Mesothelial cell of epicardium (in vitro differentiated cells): ENCODE measurements around the gene SOX15. TPM values are rescaled to one million over a fixed set of nuclear protein-coding genes. Genes with fewer than 3 reads are reported as not detected.
"Not testable (repeated sequence)": the region's sequence is repeated elsewhere in the genome, so short reads cannot be mapped to it uniquely, and the experiment has no call there.

ENCODE experiments used
- DNase-seq, 2 experiments: peaks; one replicate each; pipeline ENCODE4 v3.0.0; 2021; ENCODE audit warnings: low spot score in 2 of 2; ENCODE audit not compliant: unreplicated experiment in 2 of 2
- H3K27ac Mint-ChIP-seq: 2 replicates; pipeline ENCODE4 v1.8.0; 2021; ENCODE audit warnings: mixed read lengths
- H3K27me3 Mint-ChIP-seq: 2 replicates; pipeline ENCODE4 v1.8.0; 2021; ENCODE audit warnings: low read depth, mixed read lengths
- H3K36me3 Mint-ChIP-seq: 2 replicates; pipeline ENCODE4 v1.8.0; 2021; ENCODE audit warnings: mixed read lengths
- H3K4me1 Mint-ChIP-seq: 2 replicates; pipeline ENCODE4 v1.8.0; 2021; ENCODE audit warnings: mixed read lengths
- H3K4me3 Mint-ChIP-seq: 2 replicates; pipeline ENCODE4 v1.8.0; 2021; ENCODE audit warnings: mild to moderate bottlenecking, moderate library complexity, mixed read lengths
- H3K9me3 Mint-ChIP-seq: 2 replicates; pipeline ENCODE4 v1.8.0; 2021; ENCODE audit warnings: mixed read lengths
- total RNA-seq: library from RNA; stranded (reverse); gene quantifications from 3 replicates; pipeline ENCODE4 v1.2.1, GENCODE V29; 2021
- TF ChIP-seq, protein P1 (sequence below): fragments of 200-600 bp; sonication (generic); IDR thresholded peaks from one replicate; pipeline ENCODE4 v1.5.0; 2021; ENCODE audit warnings: antibody characterized with exemption; ENCODE audit not compliant: unreplicated experiment

SOX15 gene
- total RNA-seq, 1 donor from 2014 or later, result 2.3 TPM

DNA sequence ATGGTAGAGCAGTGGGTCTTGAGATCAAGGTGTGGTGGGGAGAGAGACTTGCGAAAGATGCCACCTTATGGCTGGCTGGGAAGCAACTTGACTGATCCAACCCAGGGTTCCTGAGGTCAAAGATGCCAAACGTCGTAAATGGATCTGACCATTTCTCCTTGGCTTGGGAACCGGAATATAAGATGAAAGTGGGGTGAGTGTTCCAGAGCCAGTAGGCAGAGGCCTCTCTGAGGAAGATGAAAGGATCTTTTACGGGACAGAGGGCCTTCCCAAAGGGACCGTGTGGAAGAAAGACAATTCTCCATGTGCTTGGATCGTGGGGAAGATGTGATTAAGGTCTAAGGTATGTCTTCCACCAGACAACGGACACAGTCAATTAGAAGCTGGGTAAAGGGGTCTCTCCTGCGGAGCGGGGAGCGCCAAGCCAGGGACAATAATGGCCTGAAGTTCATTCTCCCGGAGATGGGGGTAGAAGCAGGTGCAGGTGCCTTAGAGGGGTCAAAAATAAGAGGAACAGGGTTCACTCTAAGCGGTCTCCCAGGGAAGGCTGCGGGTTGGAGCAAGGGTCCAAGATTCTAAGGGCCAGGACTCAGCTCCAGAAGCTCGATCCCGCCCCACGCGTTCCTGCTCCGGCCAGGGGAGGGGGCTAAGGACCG is 24.0 kb upstream of the SOX15 start:
- TF ChIP-seq, protein P1, sequence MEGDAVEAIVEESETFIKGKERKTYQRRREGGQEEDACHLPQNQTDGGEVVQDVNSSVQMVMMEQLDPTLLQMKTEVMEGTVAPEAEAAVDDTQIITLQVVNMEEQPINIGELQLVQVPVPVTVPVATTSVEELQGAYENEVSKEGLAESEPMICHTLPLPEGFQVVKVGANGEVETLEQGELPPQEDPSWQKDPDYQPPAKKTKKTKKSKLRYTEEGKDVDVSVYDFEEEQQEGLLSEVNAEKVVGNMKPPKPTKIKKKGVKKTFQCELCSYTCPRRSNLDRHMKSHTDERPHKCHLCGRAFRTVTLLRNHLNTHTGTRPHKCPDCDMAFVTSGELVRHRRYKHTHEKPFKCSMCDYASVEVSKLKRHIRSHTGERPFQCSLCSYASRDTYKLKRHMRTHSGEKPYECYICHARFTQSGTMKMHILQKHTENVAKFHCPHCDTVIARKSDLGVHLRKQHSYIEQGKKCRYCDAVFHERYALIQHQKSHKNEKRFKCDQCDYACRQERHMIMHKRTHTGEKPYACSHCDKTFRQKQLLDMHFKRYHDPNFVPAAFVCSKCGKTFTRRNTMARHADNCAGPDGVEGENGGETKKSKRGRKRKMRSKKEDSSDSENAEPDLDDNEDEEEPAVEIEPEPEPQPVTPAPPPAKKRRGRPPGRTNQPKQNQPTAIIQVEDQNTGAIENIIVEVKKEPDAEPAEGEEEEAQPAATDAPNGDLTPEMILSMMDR, result no peak
- Mint-ChIP-seq H3K4me1 (peaks cover 35% of the 10 kb centered on the region), H3K27me3 (no peaks in the 10 kb centered on the region), H3K27ac (peak overlapping the region; percentile 90), H3K4me3 (peak overlapping the region; percentile 88), H3K36me3 (peaks cover 3% of the 10 kb centered on the region), H3K9me3 (no peaks in the 10 kb centered on the region)
- no peak for DNase-seq

DNA sequence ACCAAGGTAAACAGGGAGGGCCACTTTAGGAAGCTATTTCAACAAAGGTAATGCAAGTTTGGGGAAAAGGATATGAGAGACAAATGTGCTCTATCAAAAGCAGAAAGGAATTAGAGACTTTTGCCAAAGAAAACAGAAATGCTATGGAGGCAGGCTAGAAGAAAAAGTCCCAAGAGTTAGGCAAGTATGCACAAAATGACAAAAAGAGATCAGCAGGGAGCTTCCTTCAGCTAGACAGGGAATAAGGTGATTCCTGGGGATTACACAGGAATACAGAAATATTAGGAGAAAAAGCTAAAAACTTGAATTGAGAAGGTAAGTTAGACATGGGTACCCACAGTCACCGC is 22.4 kb upstream of the SOX15 start:
- peak overlapping the region; percentile 86 for H3K27ac Mint-ChIP-seq
- no peak for DNase-seq
- H3K27me3 Mint-ChIP-seq, result no peaks in the 10 kb centered on the region
- H3K36me3 Mint-ChIP-seq, result peaks cover 3% of the 10 kb centered on the region
- H3K4me3 Mint-ChIP-seq, result peak overlapping the region; percentile 88
- TF ChIP-seq, protein P1, result no peak
- no peaks in the 10 kb centered on the region for H3K9me3 Mint-ChIP-seq
- H3K4me1 Mint-ChIP-seq, result peaks cover 35% of the 10 kb centered on the region

DNA sequence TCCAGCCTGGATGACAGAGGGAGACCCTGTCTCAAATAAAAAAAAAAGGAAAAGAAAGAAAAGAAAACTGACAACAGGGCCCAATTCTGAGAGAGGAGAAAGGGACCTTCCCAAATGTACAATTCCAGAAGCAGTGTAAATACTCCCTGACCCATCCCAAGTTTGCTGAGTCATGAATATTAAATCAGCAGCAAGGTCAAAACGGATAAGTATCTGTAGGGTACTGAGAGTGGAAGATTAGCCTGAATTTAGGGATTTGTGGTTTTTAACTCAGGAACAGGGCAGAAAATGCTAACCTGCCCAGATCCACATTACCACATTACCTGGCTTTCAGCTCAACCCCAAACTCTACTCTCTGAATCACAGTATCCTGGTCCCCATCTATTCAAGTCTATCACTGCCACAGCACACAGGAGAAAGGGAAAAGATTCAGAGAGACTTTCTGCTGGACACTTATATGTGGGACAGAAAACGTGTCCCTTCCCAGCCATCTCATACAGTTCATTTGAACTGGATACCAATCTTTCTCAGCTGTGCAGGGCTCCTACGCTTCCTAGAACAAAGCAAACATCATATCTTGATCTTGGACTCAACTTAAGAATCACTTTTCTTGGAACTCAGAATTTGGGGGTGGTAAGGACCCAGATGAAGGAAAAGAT is 21.9 kb upstream of the SOX15 start:
- peaks cover 35% of the 10 kb centered on the region for H3K4me1 Mint-ChIP-seq
- TF ChIP-seq, protein P1, result no peak
- H3K27me3 Mint-ChIP-seq, result no peaks in the 10 kb centered on the region
- H3K9me3 Mint-ChIP-seq, result no peaks in the 10 kb centered on the region
- peaks cover 3% of the 10 kb centered on the region for H3K36me3 Mint-ChIP-seq
- peak overlapping the region; percentile 88 for H3K4me3 Mint-ChIP-seq
- DNase-seq, result no peak
- H3K27ac Mint-ChIP-seq, result peak overlapping the region; percentile 86

DNA sequence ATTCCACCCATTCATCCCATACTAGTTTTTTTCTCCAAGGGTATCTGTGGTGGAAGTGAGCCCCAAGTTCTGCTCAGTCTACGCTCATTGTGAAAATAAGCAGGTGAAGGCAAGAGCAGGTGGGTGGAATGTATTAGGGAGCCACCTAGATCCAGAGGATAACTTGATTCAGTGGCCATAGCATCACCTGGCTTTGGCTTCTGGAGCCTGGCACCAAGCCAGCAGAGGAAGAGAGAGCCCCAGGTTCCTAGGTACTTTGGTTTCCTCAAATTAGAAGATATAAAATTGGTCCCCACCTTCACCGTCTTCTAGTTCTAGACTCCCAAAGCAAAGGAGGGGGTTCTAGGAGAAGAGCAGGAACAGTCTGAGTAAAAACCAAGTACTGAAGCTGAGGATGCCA is 20.7 kb upstream of the SOX15 start:
- H3K9me3 Mint-ChIP-seq, result no peaks in the 10 kb centered on the region
- DNase-seq, result no peak
- no peak overlapping the region for H3K27ac Mint-ChIP-seq
- peaks cover 35% of the 10 kb centered on the region for H3K4me1 Mint-ChIP-seq
- TF ChIP-seq, protein P1, result no peak
- peaks cover 8% of the 10 kb centered on the region for H3K36me3 Mint-ChIP-seq
- H3K4me3 Mint-ChIP-seq, result no peak overlapping the region
- H3K27me3 Mint-ChIP-seq, result no peaks in the 10 kb centered on the region

DNA sequence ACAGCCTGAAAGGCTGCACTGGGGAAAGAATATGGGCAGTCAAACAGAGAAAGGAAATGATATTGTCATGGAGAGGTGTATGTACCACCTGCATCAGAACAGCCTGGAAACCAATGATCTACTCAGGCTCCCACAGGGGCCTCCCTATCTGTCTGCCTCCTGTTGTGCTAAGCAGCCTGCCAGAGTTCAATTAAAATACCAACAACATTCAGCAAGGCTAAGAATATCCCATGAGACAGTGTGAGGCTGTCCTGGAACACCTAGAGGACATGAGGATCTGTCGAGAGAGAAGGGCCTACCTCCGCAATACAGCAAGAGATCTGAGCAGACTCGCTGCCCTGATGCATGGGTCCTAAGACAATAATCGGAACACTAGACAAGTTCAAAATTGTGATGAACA is 16.4 kb upstream of the SOX15 start:
- H3K9me3 Mint-ChIP-seq, result no peaks in the 10 kb centered on the region
- no peak overlapping the region for H3K27ac Mint-ChIP-seq
- H3K36me3 Mint-ChIP-seq, result peaks cover 29% of the 10 kb centered on the region
- H3K4me3 Mint-ChIP-seq, result no peak overlapping the region
- H3K27me3 Mint-ChIP-seq, result no peaks in the 10 kb centered on the region
- no peak for DNase-seq
- TF ChIP-seq, protein P1, result no peak
- peaks cover 8% of the 10 kb centered on the region for H3K4me1 Mint-ChIP-seq

DNA sequence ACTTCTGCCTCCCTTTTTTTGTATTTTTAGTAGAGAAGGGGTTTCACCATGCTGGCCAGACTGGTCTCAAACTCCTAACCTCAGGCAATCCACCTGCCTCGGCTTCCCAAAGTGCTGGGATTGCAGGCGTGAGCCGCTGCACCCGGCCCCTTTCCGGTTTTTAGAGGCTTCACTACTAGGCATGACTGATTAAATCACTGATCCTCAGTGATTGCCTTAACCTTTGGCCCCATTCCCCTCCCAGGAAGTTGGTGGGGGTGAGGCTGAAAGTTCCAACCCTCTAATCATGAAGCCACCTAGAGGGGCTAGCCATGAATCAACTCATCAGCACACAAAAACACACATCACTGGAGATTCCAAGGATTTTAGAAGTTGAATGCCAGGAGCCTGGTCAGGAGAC is 7.7 kb upstream of the SOX15 start:
- not testable (repeated sequence) for H3K27me3 Mint-ChIP-seq, H3K4me3 Mint-ChIP-seq
- H3K36me3 Mint-ChIP-seq, result peaks cover 50% of the 10 kb centered on the region

More for the DNA sequence above, 7.7 kb upstream of the SOX15 start:
- DNase-seq, H3K4me1 Mint-ChIP-seq, H3K9me3 Mint-ChIP-seq, H3K27ac Mint-ChIP-seq: not testable (repeated sequence)
